ENCODE data around the gene CERS6. TPM values are rescaled to one million over a fixed set of nuclear protein-coding genes. Genes with fewer than 3 reads are reported as not detected.

Gene CERS6
- total and polyA plus RNA-seq, 2 of the 8 experiments (the other 6 are each of a cell fraction or from before 2014, with no cell fraction given), result 6.8 to 28.2 TPM

GRCh38 chr2:168643979-168644378 lies 187.9 kb downstream of the CERS6 start (continued):
- no peak for TF ChIP-seq CHD7 (IDR thresholded peaks at IDR 0.05; ENCODE audit: insufficient replicate concordance, low read length)
- no peak for TF ChIP-seq FOSL1 (IDR thresholded peaks at IDR 0.05; ENCODE audit: insufficient read depth, low read depth, low read length)
- no peak for TF ChIP-seq SP2 (IDR thresholded peaks at IDR 0.05; ENCODE audit: low read length)
- no peak for TF ChIP-seq MAX (IDR thresholded peaks at IDR 0.05)
- no peak for TF ChIP-seq BRCA1 (IDR thresholded peaks at IDR 0.05; ENCODE audit: low read depth, low read length)
- TF ChIP-seq SUZ12 (IDR thresholded peaks at IDR 0.05; ENCODE audit: low read length), result no peak
- TF ChIP-seq SIRT6 (IDR thresholded peaks at IDR 0.05; ENCODE audit: low read length), result no peak
- TF ChIP-seq CREB1 (IDR thresholded peaks at IDR 0.05), result no peak
- no peak for TF ChIP-seq EZH2 (IDR thresholded peaks at IDR 0.05; ENCODE audit: low read depth, low read length, severe bottlenecking)
- no peak for TF ChIP-seq EGR1 (IDR thresholded peaks at IDR 0.05; ENCODE audit: borderline replicate concordance, low read depth, low read length)
- no peak for TF ChIP-seq NANOG (IDR thresholded peaks at IDR 0.05; ENCODE audit: insufficient read depth, low read depth, low read length, poor library complexity, severe bottlenecking)
- TF ChIP-seq POLR2A (IDR thresholded peaks at IDR 0.05; ENCODE audit: control extremely low read depth in 1 of 2, low read depth in 2 of 2, low read length in 2 of 2), result no peak
